ENCODE measurements around the gene TP53I13. TPM values are rescaled to one million over a fixed set of nuclear protein-coding genes. Genes with fewer than 3 reads are reported as not detected.

Gene TP53I13
- total and polyA plus RNA-seq, 2 of the 13 experiments (the other 11 are each of a cell fraction or from before 2014, with no cell fraction given), result 16.9 to 25.7 TPM

- in situ Hi-C loops (cut with HindIII; ENCODE audit: extremely low pct_ligation_motif_present, low pct_unique_long_range_greater_than_20kb) (no loop called here), intact Hi-C loops (cut with micrococcal nuclease; ENCODE audit: unreplicated experiment) (no loop called here)
- Histone ChIP-seq H3K4me1 (ENCODE audit: insufficient read depth, low read length) (0 out of 2 replicates have a peak, but pooled peaks cover 4% of the 10 kb centered on the region), H3K79me2 (ENCODE audit: insufficient read depth, low read length) (no peaks in the 10 kb centered on the region), H3K36me3 (replicated peaks in 1 of 2; ENCODE audit: control insufficient read depth in 1 of 2, insufficient read depth in 2 of 2, low read length in 2 of 2) (peaks cover 8 to 40% of the 10 kb centered on the region in 2 experiments; a peak in 4 of 5 replicates), H3K9ac (ENCODE audit: insufficient read depth, low read depth, low read length) (no peak overlapping the region), H4K20me1 (ENCODE audit: insufficient read depth, low read length) (no peaks in the 10 kb centered on the region), H3K4me2 (ENCODE audit: low read depth, low read length) (no peak overlapping the region), H3K27ac (ENCODE audit: extremely low read length, insufficient read depth, low read length) (no peak overlapping the region), H3K9me3 (ENCODE audit: low read length) (no peaks in the 10 kb centered on the region), H2AFZ (ENCODE audit: low read length) (no peak overlapping the region), H3K27me3 (ENCODE audit: control insufficient read depth in 1 of 2, insufficient read depth in 2 of 2, low read length in 2 of 2) (no peaks in the 10 kb centered on the region), H3K4me3 (replicated peaks in 1 of 3; ENCODE audit: insufficient read depth in 1 of 3, low read depth in 2 of 3, low read length in 3 of 3) (no peak overlapping the region)
- ATAC-seq, result no peak
- ChIA-PET POLR2A (no interaction called here), CTCF (ENCODE audit: low intra/inter-chr PET ratio, low total read pairs) (no interaction called here)
- FAIRE-seq, result no peak
- no TSS peak for BruUV-seq (replicated peaks)
- no peak for DNase-seq (ENCODE audit: low spot score)
- 86% methylated on average over 3 of the region's 3 CpGs for WGBS (ENCODE audit: low lambda C conversion rate)
- no peak for TF ChIP-seq ZNF850 (CRISPR knock-in tag; conservative IDR thresholded peaks at IDR 0.05)
- no peak for TF ChIP-seq PTBP1 (IDR thresholded peaks at IDR 0.05; ENCODE audit: low read depth, low read length, poor library complexity, severe bottlenecking)
- peak; percentile 75; the same call in 1 of the 2 replicates for TF ChIP-seq ZNF460 (CRISPR knock-in tag; IDR thresholded peaks at IDR 0.05; ENCODE audit: borderline replicate concordance)
- 0 out of 2 replicates have a peak, but pooled peaks have one; percentile 18 for TF ChIP-seq SAP130 (CRISPR knock-in tag; IDR thresholded peaks at IDR 0.05; ENCODE audit: low read depth)
- TF ChIP-seq RNF219 (CRISPR knock-in tag; IDR thresholded peaks at IDR 0.05), result no peak
- TF ChIP-seq THAP9 (CRISPR knock-in tag; IDR thresholded peaks at IDR 0.05; ENCODE audit: borderline replicate concordance), result no peak
- no peak for TF ChIP-seq CAMTA2 (CRISPR knock-in tag; IDR thresholded peaks at IDR 0.05; ENCODE audit: borderline replicate concordance)
- no peak for TF ChIP-seq HNF1A (IDR thresholded peaks at IDR 0.05; ENCODE audit: low read depth)
- no peak for TF ChIP-seq HNF1A (CRISPR knock-in tag; IDR thresholded peaks at IDR 0.05; ENCODE audit: borderline replicate concordance)
- TF ChIP-seq MEIS1 (CRISPR knock-in tag; IDR thresholded peaks at IDR 0.05; ENCODE audit: borderline replicate concordance), result no peak
- TF ChIP-seq ZNF335 (CRISPR knock-in tag; IDR thresholded peaks at IDR 0.05), result no peak
- 0 out of 2 replicates have a peak, but pooled peaks have one; percentile 8 for TF ChIP-seq FOXA3 (CRISPR knock-in tag; IDR thresholded peaks at IDR 0.05)
- no peak for TF ChIP-seq NFE2 (CRISPR knock-in tag; IDR thresholded peaks at IDR 0.05)
- TF ChIP-seq SP4 (CRISPR knock-in tag; IDR thresholded peaks at IDR 0.05), result no peak
- peak; percentile 77 for TF ChIP-seq CEBPB (IDR thresholded peaks at IDR 0.05; ENCODE audit: borderline replicate concordance, low read depth, low read length)
- TF ChIP-seq SOX5 (CRISPR knock-in tag; IDR thresholded peaks at IDR 0.05; ENCODE audit: borderline replicate concordance), result peak; percentile 23; the same call in 1 of the 2 replicates
Measured at GRCh38 chr17:29526322-29526721, 42.2 kb upstream of the TP53I13 start.

All from HepG2 (cell line).